ENCODE measurements around the gene PRKAG1.

The PRKAG1 gene

GRCh38 chr12:48988030-48988649, 30.4 kb downstream of the PRKAG1 start:
- no peaks in the 10 kb centered on the region for H3K36me3 ChIP-seq (replicated peaks; ENCODE audit: insufficient read depth, low read length)
- H4K20me1 ChIP-seq (ENCODE audit: insufficient read depth, low read length): no peaks in the 10 kb centered on the region
- no peaks in the 10 kb centered on the region for H3K79me2 ChIP-seq (ENCODE audit: low read length)
- DNase-seq: peak; percentile 64
- no peak overlapping the region for H3K4me3 ChIP-seq (ENCODE audit: low read length)
- no peak overlapping the region for H3K27ac ChIP-seq (ENCODE audit: low read length)
- no peak for TF ChIP-seq EZH2phosphoT487 (IDR thresholded peaks at IDR 0.05; ENCODE audit: low read length)
- TF ChIP-seq CTCF (IDR thresholded peaks at IDR 0.05; ENCODE audit: low read length): peak; percentile 98
- TF ChIP-seq EZH2 (optimal IDR thresholded peaks at IDR 0.05; ENCODE audit: low read depth, low read length): no peak
- H3K4me2 ChIP-seq (ENCODE audit: low read depth, low read length): peak overlapping the region; percentile 61; the same call in 1 of the 2 replicates
- H3K9ac ChIP-seq (ENCODE audit: low read length): no peak overlapping the region
- no peaks in the 10 kb centered on the region for H3F3A ChIP-seq (ENCODE audit: insufficient read depth, low read length)
- H3K27me3 ChIP-seq (replicated peaks; ENCODE audit: insufficient read depth, low read length): peaks cover 46% of the 10 kb centered on the region
- no peaks in the 10 kb centered on the region for H3K9me2 ChIP-seq (replicated peaks; ENCODE audit: insufficient read depth, low read length)
- no peaks in the 10 kb centered on the region for H3K4me1 ChIP-seq (ENCODE audit: low read length)
- no peaks in the 10 kb centered on the region for H3K9me3 ChIP-seq (replicated peaks; ENCODE audit: insufficient read depth, low read length)
- H2AFZ ChIP-seq (ENCODE audit: low read length): 0 out of 2 replicates have a peak overlapping the region, but pooled peaks have one; percentile 38

- Histone ChIP-seq H3K4me3 (ENCODE audit: low read length) (no peak overlapping the region), H3K9me3 (replicated peaks; ENCODE audit: insufficient read depth, low read length) (no peaks in the 10 kb centered on the region), H3K27me3 (replicated peaks; ENCODE audit: insufficient read depth, low read length) (peaks cover 58% of the 10 kb centered on the region), H3F3A (ENCODE audit: insufficient read depth, low read length) (no peaks in the 10 kb centered on the region), H2AFZ (ENCODE audit: low read length) (no peak overlapping the region), H3K9me2 (replicated peaks; ENCODE audit: insufficient read depth, low read length) (no peaks in the 10 kb centered on the region), H3K79me2 (ENCODE audit: low read length) (no peaks in the 10 kb centered on the region), H4K20me1 (ENCODE audit: insufficient read depth, low read length) (no peaks in the 10 kb centered on the region), H3K36me3 (replicated peaks; ENCODE audit: insufficient read depth, low read length) (no peaks in the 10 kb centered on the region), H3K27ac (ENCODE audit: low read length) (no peak overlapping the region), H3K9ac (ENCODE audit: low read length) (no peak overlapping the region), H3K4me2 (ENCODE audit: low read depth, low read length) (no peak overlapping the region), H3K4me1 (ENCODE audit: low read length) (no peaks in the 10 kb centered on the region)
- TF ChIP-seq EZH2phosphoT487 (IDR thresholded peaks at IDR 0.05; ENCODE audit: low read length) (no peak), CTCF (IDR thresholded peaks at IDR 0.05; ENCODE audit: low read length) (no peak), EZH2 (optimal IDR thresholded peaks at IDR 0.05; ENCODE audit: low read depth, low read length) (no peak)
- no peak for DNase-seq
Measured at GRCh38 chr12:48986720-48987291, 31.8 kb downstream of the PRKAG1 start.

- no peak overlapping the region for H2AFZ ChIP-seq (ENCODE audit: low read length)
- H3K36me3 ChIP-seq (replicated peaks; ENCODE audit: insufficient read depth, low read length): no peaks in the 10 kb centered on the region
- H3K9ac ChIP-seq (ENCODE audit: low read length): no peak overlapping the region
- H3K4me3 ChIP-seq (ENCODE audit: low read length): no peak overlapping the region
- H3K4me1 ChIP-seq (ENCODE audit: low read length): peaks cover 8% of the 10 kb centered on the region; the same call in 1 of the 2 replicates
- no peaks in the 10 kb centered on the region for H3K9me2 ChIP-seq (replicated peaks; ENCODE audit: insufficient read depth, low read length)
- no peak overlapping the region for H3K4me2 ChIP-seq (ENCODE audit: low read depth, low read length)
- no peak for DNase-seq
- H3F3A ChIP-seq (ENCODE audit: insufficient read depth, low read length): no peaks in the 10 kb centered on the region
- TF ChIP-seq EZH2 (optimal IDR thresholded peaks at IDR 0.05; ENCODE audit: low read depth, low read length) (no peak), EZH2phosphoT487 (IDR thresholded peaks at IDR 0.05; ENCODE audit: low read length) (no peak), CTCF (IDR thresholded peaks at IDR 0.05; ENCODE audit: low read length) (no peak)
- H3K9me3 ChIP-seq (replicated peaks; ENCODE audit: insufficient read depth, low read length): no peaks in the 10 kb centered on the region
- no peak overlapping the region for H3K27ac ChIP-seq (ENCODE audit: low read length)
- H3K27me3 ChIP-seq (replicated peaks; ENCODE audit: insufficient read depth, low read length): peaks cover 67% of the 10 kb centered on the region
- no peaks in the 10 kb centered on the region for H4K20me1 ChIP-seq (ENCODE audit: insufficient read depth, low read length)
- no peaks in the 10 kb centered on the region for H3K79me2 ChIP-seq (ENCODE audit: low read length)
Measured at GRCh38 chr12:48985901-48986300, 32.7 kb downstream of the PRKAG1 start.
